ACHN (cell line): Measurements from ENCODE around the gene DOCK2.
"Not testable (repeated sequence)": the region's sequence is repeated elsewhere in the genome, so short reads cannot be mapped to it uniquely, and the experiment has no call there.

Source experiments
- DNase-seq: peaks from one replicate; pipeline ENCODE4 v3.0.0-alpha.2; 2015
- in situ Hi-C: cut with HindIII; loops from 2 replicates; pipeline ENCODE4 v1.10.0; 2017; ENCODE audit warnings: low sequenced_read_pairs, low pct_ligation_motif_present, low pct_unique_long_range_greater_than_20kb

Gene DOCK2

GRCh38 chr5:170070556-170071412, 433.7 kb downstream of the DOCK2 start:
- DNase-seq, result no peak

GRCh38 chr5:170071748-170072147, 434.7 kb downstream of the DOCK2 start:
- DNase-seq, result no peak
- in situ Hi-C loops, result no loop called here

More at GRCh38 chr5:170070556-170071412, 433.7 kb downstream of the DOCK2 start:
- in situ Hi-C loops, result no loop called here

GRCh38 chr5:170075696-170076095, 438.6 kb downstream of the DOCK2 start:
- no peak for DNase-seq
- in situ Hi-C loops, result loop anchor here (25.0 kb wide), 1 partner anchor 137 kb away; no protein-coding TSS in a partner anchor

- no peak for DNase-seq
- in situ Hi-C loops, result loop anchor here (25.0 kb wide), 1 partner anchor 136 kb away; no protein-coding TSS in a partner anchor
Observed at GRCh38 chr5:170076211-170076610, 439.1 kb downstream of the DOCK2 start.

- in situ Hi-C loops, result loop anchor here (25.0 kb wide), 1 partner anchor 136 kb away; no protein-coding TSS in a partner anchor
Observed at GRCh38 chr5:170076739-170077138, 439.7 kb downstream of the DOCK2 start.

GRCh38 chr5:170077526-170077925, 440.5 kb downstream of the DOCK2 start:
- in situ Hi-C loops, result loop anchor here (25.0 kb wide), 1 partner anchor 135 kb away; no protein-coding TSS in a partner anchor

More at GRCh38 chr5:170076739-170077138, 439.7 kb downstream of the DOCK2 start:
- no peak for DNase-seq

GRCh38 chr5:170078458-170078857, 441.4 kb downstream of the DOCK2 start:
- DNase-seq, result no peak

More at GRCh38 chr5:170077526-170077925, 440.5 kb downstream of the DOCK2 start:
- no peak for DNase-seq

GRCh38 chr5:170078931-170079330, 441.9 kb downstream of the DOCK2 start:
- in situ Hi-C loops, result loop anchor here (25.0 kb wide), 1 partner anchor 133 kb away; no protein-coding TSS in a partner anchor
- no peak for DNase-seq

More at GRCh38 chr5:170078458-170078857, 441.4 kb downstream of the DOCK2 start:
- in situ Hi-C loops, result loop anchor here (25.0 kb wide), 1 partner anchor 134 kb away; no protein-coding TSS in a partner anchor

- in situ Hi-C loops, result loop anchor here (25.0 kb wide), 1 partner anchor 132 kb away; no protein-coding TSS in a partner anchor
- DNase-seq, result no peak
Observed at GRCh38 chr5:170080217-170080616, 443.1 kb downstream of the DOCK2 start.

GRCh38 chr5:170080786-170081445, 443.8 kb downstream of the DOCK2 start:
- no peak for DNase-seq

GRCh38 chr5:170081616-170082015, 444.5 kb downstream of the DOCK2 start:
- no peak for DNase-seq
- in situ Hi-C loops, result loop anchor here (25.0 kb wide), 1 partner anchor 131 kb away; no protein-coding TSS in a partner anchor

More at GRCh38 chr5:170080786-170081445, 443.8 kb downstream of the DOCK2 start:
- in situ Hi-C loops, result loop anchor here (25.0 kb wide), 1 partner anchor 131 kb away; no protein-coding TSS in a partner anchor

- no peak for DNase-seq
- in situ Hi-C loops, result loop anchor here (25.0 kb wide), 1 partner anchor 130 kb away; no protein-coding TSS in a partner anchor
Observed at GRCh38 chr5:170082701-170083100, 445.6 kb downstream of the DOCK2 start.

- in situ Hi-C loops, result loop anchor here (25.0 kb wide), 1 partner anchor 125 kb away; no protein-coding TSS in a partner anchor
Observed at GRCh38 chr5:170087168-170087817, 450.2 kb downstream of the DOCK2 start.

GRCh38 chr5:170092455-170093101, 455.5 kb downstream of the DOCK2 start:
- in situ Hi-C loops, result loop anchor here (25.0 kb wide), 1 partner anchor 120 kb away; no protein-coding TSS in a partner anchor
- DNase-seq, result no peak

More at GRCh38 chr5:170087168-170087817, 450.2 kb downstream of the DOCK2 start:
- no peak for DNase-seq

GRCh38 chr5:170094329-170094728, 457.3 kb downstream of the DOCK2 start:
- DNase-seq, result not testable (repeated sequence)

GRCh38 chr5:170095646-170096045, 458.6 kb downstream of the DOCK2 start:
- DNase-seq, result no peak
- in situ Hi-C loops, result loop anchor here (25.0 kb wide), 1 partner anchor 117 kb away; no protein-coding TSS in a partner anchor

More at GRCh38 chr5:170094329-170094728, 457.3 kb downstream of the DOCK2 start:
- in situ Hi-C loops, result loop anchor here (25.0 kb wide), 1 partner anchor 118 kb away; no protein-coding TSS in a partner anchor

GRCh38 chr5:170097934-170098333, 460.9 kb downstream of the DOCK2 start:
- no peak for DNase-seq
- in situ Hi-C loops, result loop anchor here (25.0 kb wide), 1 partner anchor 114 kb away; no protein-coding TSS in a partner anchor
